OCI-LY1 (cell line): ENCODE data around the gene AMH.

Experiments used
- H2AFZ ChIP-seq: fragments of 200-600 bp; sonication (generic), shearing (Covaris generic); 2 replicates; pipeline ENCODE4 v1.6.0; 2014; ENCODE audit warnings: antibody characterized with exemption, mild to moderate bottlenecking, low read length
- H3F3A ChIP-seq: fragments of 200-600 bp; sonication (generic), shearing (Covaris generic); 2 replicates; pipeline ENCODE4 v1.6.0; 2014; ENCODE audit warnings: mild to moderate bottlenecking, antibody characterized with exemption, low read length, moderate library complexity; ENCODE audit not compliant: insufficient read depth
- H3K27ac ChIP-seq: fragments of 200-600 bp; sonication (generic); 2 replicates; pipeline ENCODE4 v1.5.1; 2014; ENCODE audit warnings: low read length, mixed run types, mild to moderate bottlenecking, low read depth; ENCODE audit not compliant: poor library complexity, severe bottlenecking
- H3K27me3 ChIP-seq: fragments of 200-600 bp; sonication (generic); 2 replicates; pipeline ENCODE4 v1.6.0; 2014; ENCODE audit warnings: antibody characterized with exemption, mild to moderate bottlenecking, low read length, moderate library complexity; ENCODE audit not compliant: insufficient read depth
- H3K36me3 ChIP-seq: fragments of 200-600 bp; sonication (generic); 2 replicates; pipeline ENCODE4 v1.6.1; 2014; ENCODE audit warnings: mild to moderate bottlenecking, antibody characterized with exemption, low read length, moderate library complexity, mixed read lengths; ENCODE audit not compliant: insufficient read depth
- H3K4me1 ChIP-seq: fragments of 200-600 bp; sonication (generic); 2 replicates; pipeline ENCODE4 v1.5.1; 2014; ENCODE audit warnings: mild to moderate bottlenecking, low read length, moderate library complexity; ENCODE audit not compliant: insufficient read depth, severe bottlenecking
- H3K4me2 ChIP-seq: fragments of 200-600 bp; sonication (generic), shearing (Covaris generic); 2 replicates; pipeline ENCODE4 v1.6.1; 2014; ENCODE audit warnings: low read length
- H3K4me3 ChIP-seq: fragments of 200-600 bp; sonication (generic); 2 replicates; pipeline ENCODE4 v1.5.1; 2014; ENCODE audit warnings: low read length, low read depth, mild to moderate bottlenecking, mixed read lengths; ENCODE audit not compliant: poor library complexity, severe bottlenecking
- H3K79me2 ChIP-seq: fragments of 200-600 bp; shearing (Covaris generic); 2 replicates; pipeline ENCODE4 v1.6.1; 2016; ENCODE audit warnings: mixed run types, low read length, mixed read lengths; ENCODE audit not compliant: insufficient read depth
- H3K9ac ChIP-seq: fragments of 200-600 bp; sonication (generic), shearing (Covaris generic); 2 replicates; pipeline ENCODE4 v1.6.1; 2014; ENCODE audit warnings: mild to moderate bottlenecking, low read length, mixed read lengths
- H3K9me2 ChIP-seq: fragments of 200-600 bp; sonication (generic), shearing (Covaris generic); 2 replicates; pipeline ENCODE4 v1.6.1; 2014; ENCODE audit warnings: low read depth, mild to moderate bottlenecking, low read length, mixed read lengths
- H3K9me3 ChIP-seq: fragments of 200-600 bp; shearing (Covaris generic); 2 replicates; pipeline ENCODE4 v1.6.1; 2014; ENCODE audit warnings: low read length, mixed read lengths
- H4K20me1 ChIP-seq: fragments of 200-600 bp; sonication (generic), shearing (Covaris generic); 2 replicates; pipeline ENCODE4 v1.6.0; 2016; ENCODE audit warnings: mild to moderate bottlenecking, low read length; ENCODE audit not compliant: insufficient read depth
- EZH2 ChIP-seq: fragments of 200-600 bp; sonication (generic), shearing (Covaris generic); IDR thresholded peaks from 2 replicates; pipeline ENCODE4 v1.8.0; 2017; ENCODE audit warnings: borderline replicate concordance, mixed run types, mild to moderate bottlenecking, antibody characterized with exemption, low read length, moderate library complexity, mixed read lengths
- TF ChIP-seq, protein P1 (sequence below): fragments of 200-600 bp; sonication (generic), shearing (Covaris generic); IDR thresholded peaks from 2 replicates; pipeline ENCODE4 v1.5.1; 2017; ENCODE audit warnings: mild to moderate bottlenecking, antibody characterized with exemption, low read length, moderate library complexity, mixed read lengths

Gene AMH

DNA sequence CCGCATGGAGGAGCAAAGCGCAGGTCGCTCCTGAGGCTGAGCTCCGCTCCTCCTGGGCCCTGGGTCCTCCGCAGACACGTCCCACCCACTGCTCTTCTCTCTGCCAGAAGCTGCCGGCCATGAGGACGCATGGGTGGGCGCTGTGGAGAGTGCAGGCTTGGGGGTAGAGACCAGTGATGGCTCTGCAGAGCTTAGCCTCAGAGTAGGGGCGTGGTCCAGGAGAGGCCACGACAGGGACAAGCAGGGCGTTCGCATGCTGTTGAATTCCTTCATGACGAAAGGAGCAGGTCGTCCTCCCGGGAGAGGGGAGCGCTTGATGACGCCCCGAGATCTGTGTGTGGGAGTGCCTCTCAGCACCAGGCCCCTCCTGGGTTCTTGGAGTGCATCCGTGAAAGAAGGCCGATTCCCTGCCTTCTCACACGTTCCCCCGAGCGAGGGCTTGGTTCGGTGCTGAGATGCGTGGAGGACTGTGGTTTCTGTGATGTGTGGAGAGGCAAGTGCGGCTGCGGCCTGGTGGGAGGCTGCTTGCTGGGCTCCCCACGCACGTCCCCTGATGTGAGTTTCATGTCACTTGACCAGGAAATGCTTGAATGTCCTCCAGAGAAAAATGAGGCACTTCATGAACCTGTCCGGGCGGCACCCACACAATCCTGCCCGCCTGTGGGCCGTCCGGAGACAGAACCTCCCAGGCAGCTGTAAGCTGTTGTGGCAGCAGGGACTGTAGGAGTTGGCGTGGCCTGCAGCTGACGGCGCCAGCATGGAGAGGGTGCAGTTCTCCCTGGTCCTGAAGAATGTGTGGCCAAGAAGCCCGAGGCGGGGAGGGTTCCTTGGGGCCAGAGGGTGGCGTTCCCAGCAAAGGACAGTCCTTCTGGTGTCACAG is 8.0 kb upstream of the AMH start:
- peaks cover 47% of the 10 kb centered on the region for H3K36me3 ChIP-seq
- H3K4me2 ChIP-seq: peak overlapping the region; percentile 97
- no peak overlapping the region for H3K27ac ChIP-seq
- no peak overlapping the region for H2AFZ ChIP-seq
- peaks cover 41% of the 10 kb centered on the region for H3K4me1 ChIP-seq
- no peaks in the 10 kb centered on the region for H3K27me3 ChIP-seq
- H3F3A ChIP-seq: no peaks in the 10 kb centered on the region
- H3K9me2 ChIP-seq: no peaks in the 10 kb centered on the region
- no peaks in the 10 kb centered on the region for H3K9me3 ChIP-seq
- peak overlapping the region; percentile 94 for H3K4me3 ChIP-seq
- H4K20me1 ChIP-seq: no peaks in the 10 kb centered on the region
- H3K9ac ChIP-seq: no peak overlapping the region; the same call in 1 of the 2 replicates
- H3K79me2 ChIP-seq: peaks cover 55% of the 10 kb centered on the region
- no peak for TF ChIP-seq EZH2
- TF ChIP-seq, protein P1, sequence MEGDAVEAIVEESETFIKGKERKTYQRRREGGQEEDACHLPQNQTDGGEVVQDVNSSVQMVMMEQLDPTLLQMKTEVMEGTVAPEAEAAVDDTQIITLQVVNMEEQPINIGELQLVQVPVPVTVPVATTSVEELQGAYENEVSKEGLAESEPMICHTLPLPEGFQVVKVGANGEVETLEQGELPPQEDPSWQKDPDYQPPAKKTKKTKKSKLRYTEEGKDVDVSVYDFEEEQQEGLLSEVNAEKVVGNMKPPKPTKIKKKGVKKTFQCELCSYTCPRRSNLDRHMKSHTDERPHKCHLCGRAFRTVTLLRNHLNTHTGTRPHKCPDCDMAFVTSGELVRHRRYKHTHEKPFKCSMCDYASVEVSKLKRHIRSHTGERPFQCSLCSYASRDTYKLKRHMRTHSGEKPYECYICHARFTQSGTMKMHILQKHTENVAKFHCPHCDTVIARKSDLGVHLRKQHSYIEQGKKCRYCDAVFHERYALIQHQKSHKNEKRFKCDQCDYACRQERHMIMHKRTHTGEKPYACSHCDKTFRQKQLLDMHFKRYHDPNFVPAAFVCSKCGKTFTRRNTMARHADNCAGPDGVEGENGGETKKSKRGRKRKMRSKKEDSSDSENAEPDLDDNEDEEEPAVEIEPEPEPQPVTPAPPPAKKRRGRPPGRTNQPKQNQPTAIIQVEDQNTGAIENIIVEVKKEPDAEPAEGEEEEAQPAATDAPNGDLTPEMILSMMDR: no peak

DNA sequence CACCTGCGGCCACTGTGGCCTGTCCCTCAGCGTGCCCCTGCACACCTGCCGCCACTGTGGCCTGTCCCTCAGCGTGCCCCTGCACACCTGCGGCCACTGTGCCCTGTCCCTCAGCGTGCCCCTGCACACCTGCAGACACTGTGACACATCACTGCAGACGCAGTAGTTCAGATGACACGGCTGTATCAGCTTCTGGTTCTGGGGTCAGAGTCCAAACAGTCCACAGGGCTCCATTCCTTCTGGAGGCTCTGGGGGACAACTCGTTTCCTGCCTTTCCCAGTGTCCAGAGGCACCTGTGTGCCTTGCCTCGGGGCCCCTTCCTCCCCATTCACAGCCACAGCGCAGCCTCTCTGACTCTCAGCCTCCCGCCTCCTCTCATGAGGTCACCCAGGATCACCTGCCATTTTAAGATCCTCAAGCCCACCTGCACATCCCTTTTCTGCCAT is 7.0 kb upstream of the AMH start:
- Histone ChIP-seq H3K36me3 (peaks cover 56% of the 10 kb centered on the region), H2AFZ (no peak overlapping the region), H3K4me2 (no peak overlapping the region; the same call in 1 of the 2 replicates), H3F3A (no peaks in the 10 kb centered on the region), H3K4me3 (no peak overlapping the region), H3K4me1 (peaks cover 41% of the 10 kb centered on the region), H4K20me1 (no peaks in the 10 kb centered on the region), H3K9ac (no peak overlapping the region), H3K27me3 (no peaks in the 10 kb centered on the region), H3K9me2 (no peaks in the 10 kb centered on the region), H3K79me2 (peaks cover 52% of the 10 kb centered on the region), H3K9me3 (no peaks in the 10 kb centered on the region), H3K27ac (no peak overlapping the region)
- TF ChIP-seq, protein P1: no peak
- no peak for TF ChIP-seq EZH2

DNA sequence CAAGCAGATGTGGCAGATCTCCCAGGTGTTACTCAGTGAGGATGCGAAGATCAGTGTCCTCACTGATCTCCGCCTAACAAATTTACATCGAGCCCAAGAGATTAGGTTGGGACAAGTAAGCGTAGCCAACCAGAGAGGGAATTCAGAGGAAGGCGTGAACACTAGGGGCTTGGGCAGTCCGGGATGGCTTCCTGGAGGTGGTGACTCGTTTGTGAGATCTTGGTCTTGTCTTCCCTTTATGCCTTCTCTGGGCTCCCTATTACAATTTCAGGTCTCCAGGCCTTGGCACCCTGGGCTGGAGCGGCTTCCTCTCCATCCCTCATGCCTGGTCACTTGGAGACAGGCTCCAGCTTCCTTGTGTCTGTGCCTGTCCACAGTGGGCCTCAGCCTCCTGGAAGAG is 6.3 kb upstream of the AMH start:
- no peaks in the 10 kb centered on the region for H4K20me1 ChIP-seq
- H3K27ac ChIP-seq: no peak overlapping the region
- H3K9ac ChIP-seq: no peak overlapping the region

More for the DNA sequence above, 6.3 kb upstream of the AMH start:
- Histone ChIP-seq H2AFZ (no peak overlapping the region), H3K27me3 (no peaks in the 10 kb centered on the region), H3K9me2 (no peaks in the 10 kb centered on the region), H3K4me2 (no peak overlapping the region), H3K4me3 (no peak overlapping the region), H3K79me2 (peaks cover 45% of the 10 kb centered on the region), H3K36me3 (peaks cover 61% of the 10 kb centered on the region), H3K9me3 (no peaks in the 10 kb centered on the region), H3F3A (no peaks in the 10 kb centered on the region), H3K4me1 (peaks cover 37% of the 10 kb centered on the region)
- TF ChIP-seq EZH2: no peak
- TF ChIP-seq, protein P1: no peak
